Measurements from ENCODE around the gene THRB. TPM values are rescaled to one million over a fixed set of nuclear protein-coding genes. Genes with fewer than 3 reads are reported as not detected.
"Not testable (repeated sequence)": the region's sequence is repeated elsewhere in the genome, so short reads cannot be mapped to it uniquely, and the experiment has no call there.

The THRB gene
- total RNA-seq, 2 experiments from 2014 or later, result not detected

- Mint-ChIP-seq H3K27me3 (no peaks in the 10 kb centered on the region), H3K36me3 (no peaks in the 10 kb centered on the region)
- CTCF ChIA-PET, result no interaction called here
Measured at GRCh38 chr3:24439021-24439420, 55.6 kb downstream of the THRB start.

GRCh38 chr3:24437326-24437725 is 57.3 kb downstream of the THRB start:
- Mint-ChIP-seq H3K27ac (no peak overlapping the region), H3K4me1 (no peaks in the 10 kb centered on the region), H3K36me3 (no peaks in the 10 kb centered on the region), H3K9me3 (ENCODE audit: low read depth) (no peaks in the 10 kb centered on the region), H3K4me3 (no peak overlapping the region), H3K27me3 (no peaks in the 10 kb centered on the region)
- CTCF ChIA-PET, result no interaction called here
- ATAC-seq (no peak), DNase-seq (no peak)

More at GRCh38 chr3:24439021-24439420, 55.6 kb downstream of the THRB start:
- no peaks in the 10 kb centered on the region for H3K4me1 Mint-ChIP-seq
- no peak overlapping the region for H3K4me3 Mint-ChIP-seq
- H3K9me3 Mint-ChIP-seq (ENCODE audit: low read depth), result no peaks in the 10 kb centered on the region
- ATAC-seq (no peak), DNase-seq (no peak)
- no peak overlapping the region for H3K27ac Mint-ChIP-seq

GRCh38 chr3:24435584-24435983 is 59.1 kb downstream of the THRB start:
- Mint-ChIP-seq H3K4me3 (no peak overlapping the region), H3K27me3 (no peaks in the 10 kb centered on the region), H3K27ac (no peak overlapping the region), H3K4me1 (no peaks in the 10 kb centered on the region), H3K36me3 (no peaks in the 10 kb centered on the region), H3K9me3 (ENCODE audit: low read depth) (no peaks in the 10 kb centered on the region)
- CTCF ChIA-PET, result no interaction called here
- no peak for ATAC-seq
- no peak for DNase-seq

GRCh38 chr3:24434651-24435050 is 60.0 kb downstream of the THRB start:
- Mint-ChIP-seq H3K36me3 (no peaks in the 10 kb centered on the region), H3K27ac (no peak overlapping the region), H3K4me3 (no peak overlapping the region), H3K4me1 (no peaks in the 10 kb centered on the region), H3K27me3 (no peaks in the 10 kb centered on the region), H3K9me3 (ENCODE audit: low read depth) (no peaks in the 10 kb centered on the region)
- ATAC-seq, result no peak
- no peak for DNase-seq
- CTCF ChIA-PET, result no interaction called here

GRCh38 chr3:24433838-24434591 is 60.6 kb downstream of the THRB start:
- ATAC-seq (no peak), DNase-seq (no peak)
- CTCF ChIA-PET, result no interaction called here
- no peaks in the 10 kb centered on the region for H3K9me3 Mint-ChIP-seq (ENCODE audit: low read depth)
- H3K4me1 Mint-ChIP-seq, result no peaks in the 10 kb centered on the region
- no peaks in the 10 kb centered on the region for H3K27me3 Mint-ChIP-seq
- no peak overlapping the region for H3K27ac Mint-ChIP-seq
- no peaks in the 10 kb centered on the region for H3K36me3 Mint-ChIP-seq
- H3K4me3 Mint-ChIP-seq, result no peak overlapping the region

- ATAC-seq (no peak), DNase-seq (no peak)
- H3K4me3 Mint-ChIP-seq, result no peak overlapping the region
- H3K27ac Mint-ChIP-seq, result no peak overlapping the region
- H3K9me3 Mint-ChIP-seq (ENCODE audit: low read depth), result no peaks in the 10 kb centered on the region
- H3K36me3 Mint-ChIP-seq, result no peaks in the 10 kb centered on the region
- no peaks in the 10 kb centered on the region for H3K27me3 Mint-ChIP-seq
- H3K4me1 Mint-ChIP-seq, result no peaks in the 10 kb centered on the region
- CTCF ChIA-PET, result no interaction called here
Measured at GRCh38 chr3:24432989-24433388, 61.7 kb downstream of the THRB start.

GRCh38 chr3:24428481-24428880 is 66.2 kb downstream of the THRB start:
- Mint-ChIP-seq H3K4me3 (no peak overlapping the region), H3K9me3 (ENCODE audit: low read depth) (no peaks in the 10 kb centered on the region), H3K36me3 (no peaks in the 10 kb centered on the region), H3K27ac (no peak overlapping the region), H3K27me3 (no peaks in the 10 kb centered on the region), H3K4me1 (no peaks in the 10 kb centered on the region)
- DNase-seq, result no peak
- CTCF ChIA-PET, result no interaction called here
- no peak for ATAC-seq

- ATAC-seq, result no peak
- DNase-seq, result no peak
- H3K9me3 Mint-ChIP-seq (ENCODE audit: low read depth), result no peaks in the 10 kb centered on the region
- no peaks in the 10 kb centered on the region for H3K36me3 Mint-ChIP-seq
- H3K27ac Mint-ChIP-seq, result no peak overlapping the region
- no peaks in the 10 kb centered on the region for H3K4me1 Mint-ChIP-seq
- CTCF ChIA-PET, result interaction anchor here (0.5 kb wide), 1 partner anchor 243 kb away, joined by 3 read pairs; no protein-coding TSS in a partner anchor
- H3K4me3 Mint-ChIP-seq, result no peak overlapping the region
- H3K27me3 Mint-ChIP-seq, result no peaks in the 10 kb centered on the region
Measured at GRCh38 chr3:24426896-24427295, 67.8 kb downstream of the THRB start.

GRCh38 chr3:24420829-24421228 is 73.8 kb downstream of the THRB start:
- H3K27me3 Mint-ChIP-seq; H3K27ac Mint-ChIP-seq; ATAC-seq; H3K36me3 Mint-ChIP-seq; H3K4me1 Mint-ChIP-seq; H3K4me3 Mint-ChIP-seq; DNase-seq; H3K9me3 Mint-ChIP-seq (ENCODE audit: low read depth); CTCF ChIA-PET: not testable (repeated sequence)

- Mint-ChIP-seq H3K36me3 (no peaks in the 10 kb centered on the region), H3K27me3 (no peaks in the 10 kb centered on the region), H3K27ac (no peak overlapping the region), H3K4me3 (no peak overlapping the region), H3K9me3 (ENCODE audit: low read depth) (no peaks in the 10 kb centered on the region), H3K4me1 (no peaks in the 10 kb centered on the region)
- no peak for DNase-seq
- ATAC-seq, result no peak
- CTCF ChIA-PET, result no interaction called here
Measured at GRCh38 chr3:24420224-24420623, 74.4 kb downstream of the THRB start.

GRCh38 chr3:24419067-24419791 is 75.4 kb downstream of the THRB start:
- DNase-seq (no peak), ATAC-seq (no peak)
- Mint-ChIP-seq H3K4me1 (no peaks in the 10 kb centered on the region), H3K36me3 (no peaks in the 10 kb centered on the region), H3K27me3 (no peaks in the 10 kb centered on the region), H3K27ac (no peak overlapping the region), H3K9me3 (ENCODE audit: low read depth) (no peaks in the 10 kb centered on the region), H3K4me3 (no peak overlapping the region)
- CTCF ChIA-PET, result no interaction called here

- Mint-ChIP-seq H3K27me3 (no peaks in the 10 kb centered on the region), H3K36me3 (no peaks in the 10 kb centered on the region), H3K9me3 (ENCODE audit: low read depth) (no peaks in the 10 kb centered on the region), H3K27ac (no peak overlapping the region), H3K4me1 (no peaks in the 10 kb centered on the region), H3K4me3 (no peak overlapping the region)
- no peak for ATAC-seq
- CTCF ChIA-PET, result no interaction called here
- DNase-seq, result no peak
Measured at GRCh38 chr3:24417730-24418129, 76.9 kb downstream of the THRB start.

- Mint-ChIP-seq H3K9me3 (ENCODE audit: low read depth) (no peaks in the 10 kb centered on the region), H3K36me3 (no peaks in the 10 kb centered on the region), H3K27me3 (no peaks in the 10 kb centered on the region), H3K4me3 (no peak overlapping the region), H3K27ac (no peak overlapping the region), H3K4me1 (no peaks in the 10 kb centered on the region)
- CTCF ChIA-PET, result no interaction called here
- ATAC-seq, result no peak
- DNase-seq, result no peak
Measured at GRCh38 chr3:24416224-24416623, 78.4 kb downstream of the THRB start.

GRCh38 chr3:24415824-24416223 is 78.8 kb downstream of the THRB start:
- no peaks in the 10 kb centered on the region for H3K36me3 Mint-ChIP-seq
- DNase-seq (no peak), ATAC-seq (no peak)
- H3K9me3 Mint-ChIP-seq (ENCODE audit: low read depth), result no peaks in the 10 kb centered on the region
- H3K27me3 Mint-ChIP-seq, result no peaks in the 10 kb centered on the region
- no peak overlapping the region for H3K27ac Mint-ChIP-seq
- H3K4me3 Mint-ChIP-seq, result no peak overlapping the region
- no peaks in the 10 kb centered on the region for H3K4me1 Mint-ChIP-seq
- CTCF ChIA-PET, result no interaction called here

Measured in activated CD8-positive, alpha-beta memory T cell treated with anti-CD3 and anti-CD28 coated beads, Interleukin-2, amount 10 ng/mL, durations not matched to agents 7 days and 5 days (primary cell).